K562 (cell line): ENCODE data around the gene GLIPR1. TPM values are rescaled to one million over a fixed set of nuclear protein-coding genes. Genes with fewer than 3 reads are reported as not detected.

ENCODE experiments used
- CREB3 ChIP-seq: fragments of 450-650 bp; conservative IDR thresholded peaks from 2 replicates; pipeline ENCODE4 v1.6.1; 2016; ENCODE audit warnings: missing genetic modification characterization, low read depth, mild to moderate bottlenecking, missing compliant biosample characterization, moderate library complexity
- E2F1 ChIP-seq: sonication (generic); formaldehyde crosslinking; IDR thresholded peaks from 2 replicates; pipeline ENCODE4 v1.8.1; 2023; ENCODE audit warnings: mild to moderate bottlenecking, missing genetic modification reagents, moderate library complexity
- EGR1 ChIP-seq: fragments of 450-650 bp; conservative IDR thresholded peaks from 2 replicates; pipeline ENCODE4 v1.6.1; 2017; ENCODE audit warnings: mild to moderate bottlenecking
- KAT2B ChIP-seq: IDR thresholded peaks from one replicate; pipeline ENCODE4 v1.6.1; 2012; ENCODE audit warnings: low read depth, mild to moderate bottlenecking, control low read depth, inconsistent platforms, low read length, moderate library complexity
- L3MBTL2 ChIP-seq: fragments of 450-650 bp; IDR thresholded peaks from 2 replicates; pipeline ENCODE4 v1.6.1; 2016; ENCODE audit warnings: mild to moderate bottlenecking, moderate library complexity
- MCM2 ChIP-seq: fragments of 450-650 bp; IDR thresholded peaks from 2 replicates; pipeline ENCODE4 v1.6.1; 2017; ENCODE audit warnings: low read depth, mild to moderate bottlenecking
- MLX ChIP-seq, 2 experiments: fragments of 450-650 bp in 1 of 2; sonication (generic) in 1 of 2; formaldehyde crosslinking; conservative IDR thresholded peaks; 2 replicates each; pipeline versions ENCODE4 v1.4.0 to v1.8.1; 2020 to 2022; ENCODE audit warnings: mild to moderate bottlenecking in 1 of 2, missing genetic modification reagents in 1 of 2
- NFE2 ChIP-seq: IDR thresholded peaks from 2 replicates; pipeline ENCODE4 v1.6.1; 2014; ENCODE audit warnings: antibody characterized with exemption, low read depth
- NR2C2 ChIP-seq, 2 experiments: fragments of 200-800 bp in 1 of 2; sonication (Bioruptor generic) in 1 of 2; sonication (generic) in 1 of 2; formaldehyde crosslinking in 1 of 2; IDR thresholded peaks; 2 replicates each; pipeline versions ENCODE4 v1.6.1 to v1.8.0; 2016 to 2022; ENCODE audit warnings: mild to moderate bottlenecking in 1 of 2, missing compliant biosample characterization in 1 of 2, missing genetic modification characterization in 1 of 2, missing genetic modification reagents in 1 of 2
- SLC30A9 ChIP-seq: fragments of 250-450 bp; sonication (Bioruptor Pico); IDR thresholded peaks from 2 replicates; pipeline ENCODE4 v1.8.0; 2022; ENCODE audit warnings: mild to moderate bottlenecking, moderate library complexity
- SNRNP70 ChIP-seq: fragments of 200-400 bp; formaldehyde crosslinking; optimal IDR thresholded peaks from 2 replicates; pipeline ENCODE3; 2017; ENCODE audit warnings: low read depth, low read length
- TCF7 ChIP-seq: sonication (generic); IDR thresholded peaks from 2 replicates; pipeline ENCODE4 v1.6.1; 2016; ENCODE audit warnings: antibody characterized with exemption, borderline replicate concordance
- TSHZ1 ChIP-seq: fragments of 250-450 bp; sonication (Bioruptor Pico); IDR thresholded peaks from 2 replicates; pipeline ENCODE4 v1.4.0; 2020; ENCODE audit warnings: mild to moderate bottlenecking, moderate library complexity
- ZBED1 ChIP-seq: IDR thresholded peaks from 2 replicates; pipeline ENCODE4 v1.6.1; 2014
- ZBTB26 ChIP-seq: fragments of 450-650 bp; formaldehyde crosslinking; IDR thresholded peaks from 2 replicates; pipeline ENCODE4 v1.4.0; 2022; ENCODE audit warnings: missing genetic modification characterization
- ZFP30 ChIP-seq: fragments of 250-450 bp; sonication (Bioruptor Pico); IDR thresholded peaks from 2 replicates; pipeline ENCODE4 v1.8.0; 2022; ENCODE audit warnings: moderate library complexity, mild to moderate bottlenecking, inconsistent platforms, borderline replicate concordance
- ZNF212 ChIP-seq: fragments of 450-650 bp; formaldehyde crosslinking; IDR thresholded peaks from 2 replicates; pipeline ENCODE4 v1.4.0; 2020; ENCODE audit warnings: mild to moderate bottlenecking
- ZSCAN32 ChIP-seq: fragments of 450-650 bp; formaldehyde crosslinking; IDR thresholded peaks from 2 replicates; pipeline ENCODE4 v1.4.0; 2020; ENCODE audit warnings: mild to moderate bottlenecking, moderate library complexity
- polyA plus RNA-seq, 8 experiments: library from polyadenylated mRNA; depleted of rRNA in 4 of 8; stranded (reverse) in 5 of 8; unstranded in 3 of 8; fragments of >200 nt; fragmentation: Nextera tagmentation in 2 of 8; fragmentation: Illumina TruSeq in 1 of 8; extraction: Ambion mirVana in 2 of 8; extraction: Trizol in 1 of 8; gene quantifications; 2 replicates each; pipeline versions ENCODE4 v1.2.1 to v1.2.3, GENCODE V29; 2011 to 2014; ENCODE audit warnings: inconsistent platforms in 1 of 8, missing spikeins in 1 of 8
- total RNA-seq, 7 experiments: library from RNA; depleted of rRNA in 6 of 7; stranded (reverse); fragments of >200 nt in 6 of 7; fragmentation: Illumina TruSeq in 2 of 7; extraction: Trizol in 2 of 7; gene quantifications; 2 replicates each; pipeline versions ENCODE4 v1.2.1 to v1.2.3, GENCODE V29; 2011 to 2021; ENCODE audit warnings: low replicate concordance in 1 of 7

Gene GLIPR1
- total and polyA plus RNA-seq, 9 of the 15 experiments (the other 6 are each of a cell fraction or from before 2014, with no cell fraction given): 0.26 to 2.1 (median 1.2) TPM

- TF ChIP-seq CREB3 (peak; percentile 55; the same call in 1 of the 2 replicates), EGR1 (peak; percentile 61), MCM2 (no peak), ZBED1 (peak; percentile 44; the same call in 1 of the 2 replicates), NR2C2 (CRISPR knock-in tag; IDR thresholded peaks at IDR 0.05) (peak; percentile 94), NR2C2 (tag; IDR thresholded peaks at IDR 0.05) (peak; percentile 100), SLC30A9 (CRISPR knock-in tag) (no peak), NFE2 (no peak), ZFP30 (CRISPR knock-in tag) (no peak), L3MBTL2 (peak; percentile 95), SNRNP70 (no peak), ZNF212 (CRISPR knock-in tag) (no peak), TSHZ1 (CRISPR knock-in tag) (no peak), ZSCAN32 (CRISPR knock-in tag) (no peak), MLX (CRISPR knock-in tag; conservative IDR thresholded peaks at IDR 0.05) (no peak), KAT2B (no peak), TCF7 (no peak), E2F1 (CRISPR knock-in tag) (peak; percentile 89), ZBTB26 (CRISPR knock-in tag) (no peak)
These were observed 30.8 kb downstream of the GLIPR1 start, which contains the start of gene KRR1 (continued) for GRCh38 chr12:75511116-75512048.
